Upper lobe of left lung (tissue), 4 donors: ENCODE results near the gene KAT6B.

Experiments
- EP300 ChIP-seq, 4 donors: sonication (generic); formaldehyde crosslinking; IDR thresholded peaks; one replicate each; pipeline ENCODE4 v1.5.1; 2017; ENCODE audit warnings: antibody characterized with exemption in 4 of 4, control low read depth in 2 of 4
- POLR2A ChIP-seq, 4 donors: fragments of 450-650 bp; IDR thresholded peaks; one replicate each; pipeline ENCODE4 v1.5.1; 2016 to 2017; ENCODE audit warnings: antibody characterized with exemption in 4 of 4, mild to moderate bottlenecking in 2 of 4
- POLR2AphosphoS5 ChIP-seq, 2 donors: sonication (generic); formaldehyde crosslinking; IDR thresholded peaks; one replicate each; pipeline ENCODE4 v1.5.1; 2017; ENCODE audit warnings: antibody characterized with exemption in 2 of 2
- TF ChIP-seq, protein P1 (sequence below), 6 experiments: fragments of 450-650 bp in 4 of 6; fragments of 200-600 bp in 2 of 6; sonication (generic) in 2 of 6; IDR thresholded peaks; one replicate each; pipeline ENCODE4 v1.5.1; 2016 to 2019; ENCODE audit warnings: antibody characterized with exemption in 6 of 6

DNA sequence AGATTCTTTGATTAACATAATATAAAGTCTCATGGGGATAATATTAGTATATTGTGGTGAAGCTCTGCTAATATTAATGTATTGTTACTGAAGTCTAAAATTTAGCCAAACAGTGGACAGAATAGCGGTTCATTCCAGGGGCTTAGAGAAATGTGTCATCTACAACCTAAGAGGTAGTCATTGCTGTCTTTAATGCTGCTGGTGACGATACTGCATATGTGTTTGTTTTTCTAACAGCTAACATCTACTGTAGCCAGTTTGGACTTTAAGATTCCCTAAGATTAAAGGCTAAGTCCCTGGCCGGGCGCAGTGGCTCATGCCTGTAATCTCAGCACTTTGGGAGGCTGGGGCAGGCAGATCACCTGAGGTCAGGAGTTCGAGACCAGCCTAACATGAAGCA, 183.0 kb downstream of the KAT6B start:
- TF ChIP-seq, protein P1, sequence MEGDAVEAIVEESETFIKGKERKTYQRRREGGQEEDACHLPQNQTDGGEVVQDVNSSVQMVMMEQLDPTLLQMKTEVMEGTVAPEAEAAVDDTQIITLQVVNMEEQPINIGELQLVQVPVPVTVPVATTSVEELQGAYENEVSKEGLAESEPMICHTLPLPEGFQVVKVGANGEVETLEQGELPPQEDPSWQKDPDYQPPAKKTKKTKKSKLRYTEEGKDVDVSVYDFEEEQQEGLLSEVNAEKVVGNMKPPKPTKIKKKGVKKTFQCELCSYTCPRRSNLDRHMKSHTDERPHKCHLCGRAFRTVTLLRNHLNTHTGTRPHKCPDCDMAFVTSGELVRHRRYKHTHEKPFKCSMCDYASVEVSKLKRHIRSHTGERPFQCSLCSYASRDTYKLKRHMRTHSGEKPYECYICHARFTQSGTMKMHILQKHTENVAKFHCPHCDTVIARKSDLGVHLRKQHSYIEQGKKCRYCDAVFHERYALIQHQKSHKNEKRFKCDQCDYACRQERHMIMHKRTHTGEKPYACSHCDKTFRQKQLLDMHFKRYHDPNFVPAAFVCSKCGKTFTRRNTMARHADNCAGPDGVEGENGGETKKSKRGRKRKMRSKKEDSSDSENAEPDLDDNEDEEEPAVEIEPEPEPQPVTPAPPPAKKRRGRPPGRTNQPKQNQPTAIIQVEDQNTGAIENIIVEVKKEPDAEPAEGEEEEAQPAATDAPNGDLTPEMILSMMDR (IDR thresholded peaks at IDR 0.05): no peak
- no peak for TF ChIP-seq POLR2A (IDR thresholded peaks at IDR 0.05)
- no peak for TF ChIP-seq EP300 (IDR thresholded peaks at IDR 0.05)
- no peak for TF ChIP-seq POLR2AphosphoS5 (IDR thresholded peaks at IDR 0.05)
